BLaER1 (cell line): ENCODE results near the gene PRR15L.
"Not testable (repeated sequence)": the region's sequence is repeated elsewhere in the genome, so short reads cannot be mapped to it uniquely, and the experiment has no call there.

Source experiments
- H3K27ac ChIP-seq: shearing (Covaris generic); formaldehyde crosslinking; 2 replicates; pipeline ENCODE4 v1.8.1; 2022
- H3K27me3 ChIP-seq: shearing (Covaris generic); formaldehyde crosslinking; 2 replicates; pipeline ENCODE4 v1.8.1; 2022
- H3K36me3 ChIP-seq: shearing (Covaris generic); formaldehyde crosslinking; 2 replicates; pipeline ENCODE4 v1.8.1; 2022
- H3K4me1 ChIP-seq: shearing (Covaris generic); formaldehyde crosslinking; 2 replicates; pipeline ENCODE4 v1.8.1; 2022
- H3K4me2 ChIP-seq: shearing (Covaris generic); formaldehyde crosslinking; 2 replicates; pipeline ENCODE4 v1.8.1; 2022
- H3K4me3 ChIP-seq: shearing (Covaris generic); formaldehyde crosslinking; 2 replicates; pipeline ENCODE4 v1.8.1; 2022
- H3K9ac ChIP-seq: shearing (Covaris generic); formaldehyde crosslinking; 2 replicates; pipeline ENCODE4 v1.8.1; 2022
- H3K9me3 ChIP-seq: shearing (Covaris generic); formaldehyde crosslinking; 2 replicates; pipeline ENCODE4 v1.8.1; 2022
- H4K20me1 ChIP-seq: shearing (Covaris generic); formaldehyde crosslinking; 2 replicates; pipeline ENCODE4 v1.8.1; 2022
- Cebpa-rat ChIP-seq: shearing (Covaris generic); IDR thresholded peaks from 2 replicates; pipeline ENCODE4 v1.8.1; 2022

The PRR15L gene

GRCh38 chr17:47957591-47958490 lies at the start of gene PRR15L:
Gene PRR15L (minus strand): TSS chr17:47957883. CDS start chr17:47953234, 4,649 bp downstream.
- no peaks in the 10 kb centered on the region for H3K9me3 ChIP-seq
- H4K20me1 ChIP-seq: no peaks in the 10 kb centered on the region
- no peak within 1 kb of the TSS for H3K4me3 ChIP-seq
- no peaks in the 10 kb centered on the region for H3K27me3 ChIP-seq
- peak within 1 kb of the TSS; percentile 52 for H3K4me2 ChIP-seq
- TF ChIP-seq Cebpa-rat: no peak
- no peak within 1 kb of the TSS for H3K27ac ChIP-seq
- no peak within 1 kb of the TSS for H3K9ac ChIP-seq
- H3K4me1 ChIP-seq: peaks cover 33% of the 10 kb centered on the region
- H3K36me3 ChIP-seq: peaks cover 9% of the 10 kb centered on the region; the same call in 1 of the 2 replicates

- Histone ChIP-seq H3K4me2 (no peak overlapping the region), H3K36me3 (no peaks in the 10 kb centered on the region), H3K4me3 (no peak overlapping the region), H3K9ac (no peak overlapping the region), H3K27ac (no peak overlapping the region), H3K9me3 (no peaks in the 10 kb centered on the region), H3K27me3 (no peaks in the 10 kb centered on the region), H4K20me1 (no peaks in the 10 kb centered on the region), H3K4me1 (peaks cover 39% of the 10 kb centered on the region)
- TF ChIP-seq Cebpa-rat: no peak
Measured at GRCh38 chr17:48006936-48007709, 49.4 kb upstream of the PRR15L start.

- H3K9me3 ChIP-seq: no peaks in the 10 kb centered on the region
- H3K4me3 ChIP-seq: no peak overlapping the region
- H3K27me3 ChIP-seq: no peaks in the 10 kb centered on the region
- H3K9ac ChIP-seq: no peak overlapping the region
- no peak for TF ChIP-seq Cebpa-rat
- H3K4me1 ChIP-seq: peaks cover 41% of the 10 kb centered on the region
- no peaks in the 10 kb centered on the region for H4K20me1 ChIP-seq
- H3K4me2 ChIP-seq: peak overlapping the region; percentile 68
- H3K27ac ChIP-seq: no peak overlapping the region
- H3K36me3 ChIP-seq: no peaks in the 10 kb centered on the region
Measured at GRCh38 chr17:48004983-48005382, 47.3 kb upstream of the PRR15L start.

GRCh38 chr17:48003417-48004151 lies 45.9 kb upstream of the PRR15L start:
- no peaks in the 10 kb centered on the region for H3K36me3 ChIP-seq
- H4K20me1 ChIP-seq: no peaks in the 10 kb centered on the region
- H3K27ac ChIP-seq: peak overlapping the region; percentile 80; the same call in 1 of the 2 replicates
- H3K9me3 ChIP-seq: no peaks in the 10 kb centered on the region
- peak overlapping the region; percentile 76; the same call in 1 of the 2 replicates for H3K4me2 ChIP-seq
- H3K27me3 ChIP-seq: no peaks in the 10 kb centered on the region
- no peak for TF ChIP-seq Cebpa-rat
- H3K4me3 ChIP-seq: no peak overlapping the region
- H3K9ac ChIP-seq: no peak overlapping the region
- H3K4me1 ChIP-seq: peaks cover 41% of the 10 kb centered on the region

- no peak for TF ChIP-seq Cebpa-rat
- H3K4me2 ChIP-seq: peak overlapping the region; percentile 76
- H3K36me3 ChIP-seq: no peaks in the 10 kb centered on the region
- H3K9ac ChIP-seq: peak overlapping the region; percentile 70
- peaks cover 41% of the 10 kb centered on the region for H3K4me1 ChIP-seq
- H3K9me3 ChIP-seq: no peaks in the 10 kb centered on the region
- no peaks in the 10 kb centered on the region for H4K20me1 ChIP-seq
- H3K27ac ChIP-seq: peak overlapping the region; percentile 80
- H3K27me3 ChIP-seq: no peaks in the 10 kb centered on the region
- H3K4me3 ChIP-seq: no peak overlapping the region
Measured at GRCh38 chr17:48002916-48003416, 45.3 kb upstream of the PRR15L start.

- peak overlapping the region; percentile 80 for H3K27ac ChIP-seq
- no peak overlapping the region for H3K4me3 ChIP-seq
- H3K4me1 ChIP-seq: peaks cover 41% of the 10 kb centered on the region
- no peaks in the 10 kb centered on the region for H3K27me3 ChIP-seq
- peak overlapping the region; percentile 76 for H3K4me2 ChIP-seq
- no peak for TF ChIP-seq Cebpa-rat
- H3K9me3 ChIP-seq: no peaks in the 10 kb centered on the region
- no peaks in the 10 kb centered on the region for H4K20me1 ChIP-seq
- H3K9ac ChIP-seq: peak overlapping the region; percentile 70
- no peaks in the 10 kb centered on the region for H3K36me3 ChIP-seq
Measured at GRCh38 chr17:48002266-48002915, 44.7 kb upstream of the PRR15L start.

- peaks cover 41% of the 10 kb centered on the region for H3K4me1 ChIP-seq
Measured at GRCh38 chr17:48001657-48002056, 44.0 kb upstream of the PRR15L start.

GRCh38 chr17:48001197-48001596 lies 43.5 kb upstream of the PRR15L start:
- Histone ChIP-seq H3K4me2 (no peak overlapping the region), H3K4me3 (no peak overlapping the region), H3K36me3 (no peaks in the 10 kb centered on the region), H3K4me1 (peaks cover 41% of the 10 kb centered on the region), H3K27ac (no peak overlapping the region), H3K9ac (no peak overlapping the region), H4K20me1 (no peaks in the 10 kb centered on the region), H3K27me3 (no peaks in the 10 kb centered on the region), H3K9me3 (no peaks in the 10 kb centered on the region)
- no peak for TF ChIP-seq Cebpa-rat

More at GRCh38 chr17:48001657-48002056, 44.0 kb upstream of the PRR15L start:
- H4K20me1 ChIP-seq, H3K9ac ChIP-seq, H3K9me3 ChIP-seq, H3K36me3 ChIP-seq, H3K4me3 ChIP-seq, H3K27me3 ChIP-seq: not testable (repeated sequence)
- Histone ChIP-seq H3K4me2 (peak overlapping the region; percentile 76), H3K27ac (peak overlapping the region; percentile 80; the same call in 1 of the 2 replicates)

- H4K20me1 ChIP-seq: no peaks in the 10 kb centered on the region
- H3K36me3 ChIP-seq: no peaks in the 10 kb centered on the region
- H3K9ac ChIP-seq: no peak overlapping the region
- no peak overlapping the region for H3K4me3 ChIP-seq
- H3K9me3 ChIP-seq: no peaks in the 10 kb centered on the region
- H3K27me3 ChIP-seq: no peaks in the 10 kb centered on the region
- H3K27ac ChIP-seq: no peak overlapping the region
- peaks cover 28% of the 10 kb centered on the region for H3K4me1 ChIP-seq
- TF ChIP-seq Cebpa-rat: no peak
- no peak overlapping the region for H3K4me2 ChIP-seq
Measured at GRCh38 chr17:47999582-47999981, 41.9 kb upstream of the PRR15L start.
